Kidney capillary endothelial cell (primary cell): Measurements from ENCODE around the gene LTBR.
A peak's percentile ranks its signal among the peaks of the same experiment; 100 is the strongest.
"Not testable (repeated sequence)": the region's sequence is repeated elsewhere in the genome, so short reads cannot be mapped to it uniquely, and the experiment has no call there.

Experiments
- DNase-seq: peaks from one replicate; pipeline ENCODE4 v3.0.0-alpha.2; 2018; ENCODE audit warnings: low spot score

LTBR gene

GRCh38 chr12:6425590-6426531 lies 41.9 kb downstream of the LTBR start:
- no peak for DNase-seq

- no peak for DNase-seq
Measured at GRCh38 chr12:6426882-6427671, 43.1 kb downstream of the LTBR start.

- not testable (repeated sequence) for DNase-seq
Measured at GRCh38 chr12:6427796-6428195, 43.8 kb downstream of the LTBR start.

GRCh38 chr12:6428326-6428725 lies 44.4 kb downstream of the LTBR start:
- DNase-seq, result no peak

GRCh38 chr12:6430124-6430989 lies 46.4 kb downstream of the LTBR start:
- DNase-seq, result peak; percentile 63

GRCh38 chr12:6432991-6433390 lies 49.0 kb downstream of the LTBR start:
- no peak for DNase-seq

GRCh38 chr12:6434205-6435140 lies 50.5 kb downstream of the LTBR start:
- no peak for DNase-seq

- DNase-seq, result no peak
Measured at GRCh38 chr12:6435961-6436715, 52.2 kb downstream of the LTBR start.

GRCh38 chr12:6437586-6437985 lies 53.6 kb downstream of the LTBR start:
- DNase-seq, result no peak

- no peak for DNase-seq
Measured at GRCh38 chr12:6438345-6438744, 54.4 kb downstream of the LTBR start.

- DNase-seq, result no peak
Measured at GRCh38 chr12:6440391-6440790, 56.4 kb downstream of the LTBR start.
